GM12878 (cell line): ENCODE results near the gene SCNN1G. TPM values are rescaled to one million over a fixed set of nuclear protein-coding genes. Genes with fewer than 3 reads are reported as not detected.

Source experiments
- ATAC-seq: fragments of 200-7000 bp; cut with Tn5 transposase; 3 replicates; pipeline ENCODE4 v1.9.1; 2020; ENCODE audit warnings: mild to moderate bottlenecking, moderate library complexity
- BruUV-seq: library from RNA; stranded (reverse); fragments of 400-500 nt; replicated peaks from 2 replicates; lab custom pipeline; 2021; lab: Mats Ljungman, UMichigan
- CTCF ChIA-PET: fragments of 300-600 bp; sonication (Branson Sonifier 250); formaldehyde crosslinking; extraction: SDS; loops from one replicate; lab custom pipeline; 2021; ENCODE audit warnings: inconsistent platforms; lab: Yijun Ruan, JAX
- POLR2A ChIA-PET: fragments of 350-600 bp; formaldehyde crosslinking; extraction: SDS; loops from one replicate; lab custom pipeline; 2021; ENCODE audit warnings: inconsistent platforms; lab: Charles Lee
- RAD21 ChIA-PET: fragments of 300-600 bp; sonication (Branson Sonifier 250); formaldehyde crosslinking; loops from one replicate; lab custom pipeline; 2023; ENCODE audit warnings: antibody characterized with exemption; ENCODE audit not compliant: unreplicated experiment; lab: Charles Lee
- SMC1A ChIA-PET: fragments of 300-600 bp; sonication (Branson Sonifier 250); formaldehyde crosslinking; loops from one replicate; lab custom pipeline; 2023; ENCODE audit not compliant: unreplicated experiment, uncharacterized antibody; lab: Charles Lee
- DNase-seq: peaks from one replicate; pipeline ENCODE4 v3.0.0-alpha.2; 2011; ENCODE audit warnings: low read depth, low spot score
- FAIRE-seq: peaks from 3 replicates; lab custom pipeline; 2011; peaks lifted over from hg19 to GRCh38; lab: Jason Lieb, UNC
- H2AFZ ChIP-seq: 2 replicates; pipeline ENCODE4 v1.6.0; 2011; ENCODE audit warnings: low read depth, low read length, control low read depth; ENCODE audit not compliant: control insufficient read depth
- H3K27ac ChIP-seq: 2 replicates; pipeline ENCODE4 v1.5.1; 2011; ENCODE audit warnings: control low read depth; ENCODE audit not compliant: control insufficient read depth, insufficient read depth
- H3K27me3 ChIP-seq, 2 experiments: replicated peaks in 1 of 2; 2 replicates each; pipeline versions ENCODE4 v1.6.0 to v1.6.1; 2011; ENCODE audit warnings: low read length in 1 of 2; ENCODE audit not compliant: control insufficient read depth in 2 of 2, insufficient read depth in 2 of 2
- H3K36me3 ChIP-seq, 2 experiments: 2 replicates each; pipeline ENCODE4 v1.5.1; 2011; ENCODE audit warnings: low read length in 1 of 2; ENCODE audit not compliant: control insufficient read depth in 2 of 2, insufficient read depth in 2 of 2
- H3K4me1 ChIP-seq: 2 replicates; pipeline ENCODE4 v1.6.1; 2011; ENCODE audit warnings: mild to moderate bottlenecking, low read length, moderate library complexity, mixed read lengths; ENCODE audit not compliant: control insufficient read depth, insufficient read depth
- H3K4me2 ChIP-seq: 2 replicates; pipeline ENCODE4 v1.6.0; 2011; ENCODE audit warnings: control low read depth; ENCODE audit not compliant: control insufficient read depth, insufficient read depth
- H3K4me3 ChIP-seq: fragments of 200-600 bp; sonication (generic); 2 replicates; pipeline ENCODE4 v1.5.1; 2016
- H3K79me2 ChIP-seq: 2 replicates; pipeline ENCODE4 v1.6.0; 2011; ENCODE audit warnings: low read length; ENCODE audit not compliant: control insufficient read depth, insufficient read depth
- H3K9ac ChIP-seq: 2 replicates; pipeline ENCODE4 v1.8.0; 2011; ENCODE audit warnings: low read length, control low read depth, mixed read lengths; ENCODE audit not compliant: control insufficient read depth, insufficient read depth
- H3K9me3 ChIP-seq: replicated peaks from 3 replicates; pipeline ENCODE4 v1.5.1; 2011; ENCODE audit warnings: mild to moderate bottlenecking, low read length; ENCODE audit not compliant: control insufficient read depth, insufficient read depth
- H4K20me1 ChIP-seq: 2 replicates; pipeline ENCODE4 v1.6.0; 2011; ENCODE audit not compliant: control insufficient read depth, insufficient read depth
- BCLAF1 ChIP-seq: fragments of 450-650 bp; IDR thresholded peaks from 2 replicates; pipeline ENCODE4 v1.6.1; 2017; ENCODE audit warnings: antibody characterized with exemption, mild to moderate bottlenecking, moderate library complexity
- BRCA1 ChIP-seq: IDR thresholded peaks from 2 replicates; pipeline ENCODE4 v1.6.1; 2011; ENCODE audit warnings: low read depth, low read length, improper control_type of control experiment
- CHD1 ChIP-seq: IDR thresholded peaks from 2 replicates; pipeline ENCODE4 v1.6.1; 2012; ENCODE audit warnings: low read depth, low read length, improper control_type of control experiment
- EGR1 ChIP-seq, 2 experiments: IDR thresholded peaks; 1 replicate in 1 of 2; 2 replicates in 1 of 2; pipeline ENCODE4 v1.6.1; 2011 to 2012; ENCODE audit warnings: low read depth in 2 of 2, low read length in 2 of 2, borderline replicate concordance in 1 of 2, mild to moderate bottlenecking in 1 of 2, moderate library complexity in 1 of 2
- EP300 ChIP-seq, 2 experiments: fragments of 150-350 bp in 1 of 2; IDR thresholded peaks; 2 replicates each; pipeline ENCODE4 v1.6.1; 2011 to 2012; ENCODE audit warnings: low read depth in 2 of 2, low read length in 2 of 2, borderline replicate concordance in 1 of 2, improper control_type of control experiment in 1 of 2, inconsistent platforms in 1 of 2; ENCODE audit not compliant: control insufficient read depth in 1 of 2
- IRF4 ChIP-seq: IDR thresholded peaks from 2 replicates; pipeline ENCODE4 v1.6.1; 2011; ENCODE audit warnings: low read depth, low read length
- MYC ChIP-seq: IDR thresholded peaks from 2 replicates; pipeline ENCODE4 v1.6.1; 2011; ENCODE audit warnings: mild to moderate bottlenecking, low read length, moderate library complexity, inconsistent platforms; ENCODE audit not compliant: insufficient read depth, insufficient replicate concordance, insufficient read length, severe bottlenecking
- NFIC ChIP-seq: IDR thresholded peaks from 2 replicates; pipeline ENCODE4 v1.6.1; 2012; ENCODE audit warnings: low read depth, mild to moderate bottlenecking, inconsistent platforms, low read length, moderate library complexity
- NRF1 ChIP-seq: conservative IDR thresholded peaks from 2 replicates; pipeline ENCODE4 v1.6.1; 2011; ENCODE audit warnings: mild to moderate bottlenecking, low read depth, low read length, improper control_type of control experiment
- PML ChIP-seq: IDR thresholded peaks from 2 replicates; pipeline ENCODE4 v1.6.1; 2012; ENCODE audit warnings: low read length, inconsistent platforms
- POLR2AphosphoS2 ChIP-seq: IDR thresholded peaks from 2 replicates; pipeline ENCODE4 v1.6.1; 2011; ENCODE audit warnings: low read depth, mild to moderate bottlenecking, low read length, improper control_type of control experiment, moderate library complexity
- SMARCA5 ChIP-seq: fragments of 450-650 bp; IDR thresholded peaks from 2 replicates; pipeline ENCODE4 v1.6.1; 2017; ENCODE audit warnings: mild to moderate bottlenecking
- SP1 ChIP-seq: IDR thresholded peaks from one replicate; pipeline ENCODE4 v1.6.1; 2011; ENCODE audit warnings: low read depth, low read length
- SRF ChIP-seq, 2 experiments: IDR thresholded peaks; 2 replicates each; pipeline ENCODE4 v1.6.1; 2011; ENCODE audit warnings: low read depth in 2 of 2, low read length in 2 of 2, mild to moderate bottlenecking in 1 of 2, moderate library complexity in 1 of 2
- SUZ12 ChIP-seq: fragments of 200-600 bp; sonication (generic); IDR thresholded peaks from one replicate; pipeline ENCODE4 v1.6.1; 2018; ENCODE audit warnings: antibody characterized with exemption, mild to moderate bottlenecking; ENCODE audit not compliant: unreplicated experiment
- ZZZ3 ChIP-seq: IDR thresholded peaks from 2 replicates; pipeline ENCODE4 v1.6.1; 2011; ENCODE audit warnings: low read depth; ENCODE audit not compliant: control insufficient read depth, insufficient read length
- WGBS: methylation state at CpG from one replicate; pipeline ENCODE4 v1.1.6; 2016; ENCODE audit warnings: low lambda C conversion rate; ENCODE audit not compliant: insufficient replicate concordance, insufficient coverage; ENCODE audit errors: missing lambda C conversion rate; 5-methylcytosine and 5-hydroxymethylcytosine counted together
- in situ Hi-C: fragments of 300-500 bp; cut with MboI; formaldehyde crosslinking; loops from 9 replicates; pipeline ENCODE4 v1.14.3; 2018; ENCODE audit warnings: mixed read lengths
- intact Hi-C: fragments of 100-400 bp; cut with micrococcal nuclease; formaldehyde crosslinking; loops from one replicate; pipeline ENCODE4 v1.14.2; 2022; ENCODE audit not compliant: unreplicated experiment
- polyA plus RNA-seq, 11 experiments: library from polyadenylated mRNA; depleted of rRNA in 4 of 11; unstranded in 6 of 11; stranded (reverse) in 5 of 11; fragments of >200 nt; fragmentation: Nextera tagmentation in 4 of 11; fragmentation: Illumina TruSeq in 1 of 11; extraction: Ambion mirVana in 4 of 11; extraction: Trizol in 1 of 11; gene quantifications; 1 replicate in 1 of 11; 2 replicates in 10 of 11; pipeline versions ENCODE4 v1.2.1 to v1.2.3, GENCODE V29; 2011 to 2016; ENCODE audit warnings: inconsistent platforms in 2 of 11, missing spikeins in 2 of 11, low read depth in 1 of 11
- total RNA-seq, 4 experiments: library from RNA; depleted of rRNA in 3 of 4; stranded (reverse); fragments of >200 nt in 3 of 4; fragmentation: Illumina TruSeq in 1 of 4; extraction: Trizol in 1 of 4; gene quantifications; 2 replicates each; pipeline versions ENCODE4 v1.2.1 to v1.2.3, GENCODE V29; 2013 to 2021
- TF ChIP-seq, protein P1 (sequence below): fragments of 450-650 bp; IDR thresholded peaks from 2 replicates; pipeline ENCODE4 v1.6.1; 2017; ENCODE audit warnings: mild to moderate bottlenecking, moderate library complexity

Gene SCNN1G
- total and polyA plus RNA-seq, 10 of the 15 experiments (the other 5 are each of a cell fraction or from before 2014, with no cell fraction given), result 0.04 to 0.86 (median 0.08) TPM; not detected in 5

- TF ChIP-seq, protein P1, sequence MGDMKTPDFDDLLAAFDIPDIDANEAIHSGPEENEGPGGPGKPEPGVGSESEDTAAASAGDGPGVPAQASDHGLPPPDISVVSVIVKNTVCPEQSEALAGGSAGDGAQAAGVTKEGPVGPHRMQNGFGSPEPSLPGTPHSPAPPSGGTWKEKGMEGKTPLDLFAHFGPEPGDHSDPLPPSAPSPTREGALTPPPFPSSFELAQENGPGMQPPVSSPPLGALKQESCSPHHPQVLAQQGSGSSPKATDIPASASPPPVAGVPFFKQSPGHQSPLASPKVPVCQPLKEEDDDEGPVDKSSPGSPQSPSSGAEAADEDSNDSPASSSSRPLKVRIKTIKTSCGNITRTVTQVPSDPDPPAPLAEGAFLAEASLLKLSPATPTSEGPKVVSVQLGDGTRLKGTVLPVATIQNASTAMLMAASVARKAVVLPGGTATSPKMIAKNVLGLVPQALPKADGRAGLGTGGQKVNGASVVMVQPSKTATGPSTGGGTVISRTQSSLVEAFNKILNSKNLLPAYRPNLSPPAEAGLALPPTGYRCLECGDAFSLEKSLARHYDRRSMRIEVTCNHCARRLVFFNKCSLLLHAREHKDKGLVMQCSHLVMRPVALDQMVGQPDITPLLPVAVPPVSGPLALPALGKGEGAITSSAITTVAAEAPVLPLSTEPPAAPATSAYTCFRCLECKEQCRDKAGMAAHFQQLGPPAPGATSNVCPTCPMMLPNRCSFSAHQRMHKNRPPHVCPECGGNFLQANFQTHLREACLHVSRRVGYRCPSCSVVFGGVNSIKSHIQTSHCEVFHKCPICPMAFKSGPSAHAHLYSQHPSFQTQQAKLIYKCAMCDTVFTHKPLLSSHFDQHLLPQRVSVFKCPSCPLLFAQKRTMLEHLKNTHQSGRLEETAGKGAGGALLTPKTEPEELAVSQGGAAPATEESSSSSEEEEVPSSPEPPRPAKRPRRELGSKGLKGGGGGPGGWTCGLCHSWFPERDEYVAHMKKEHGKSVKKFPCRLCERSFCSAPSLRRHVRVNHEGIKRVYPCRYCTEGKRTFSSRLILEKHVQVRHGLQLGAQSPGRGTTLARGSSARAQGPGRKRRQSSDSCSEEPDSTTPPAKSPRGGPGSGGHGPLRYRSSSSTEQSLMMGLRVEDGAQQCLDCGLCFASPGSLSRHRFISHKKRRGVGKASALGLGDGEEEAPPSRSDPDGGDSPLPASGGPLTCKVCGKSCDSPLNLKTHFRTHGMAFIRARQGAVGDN, result no peak
- TF ChIP-seq IRF4 (no peak), NFIC (no peak), POLR2AphosphoS2 (no peak), BRCA1 (no peak), ZZZ3 (no peak), SP1 (no peak), SRF (IDR thresholded peaks at IDR 0.05; ENCODE audit: low read depth in 2 of 2, low read length in 2 of 2) (no peak), EP300 (IDR thresholded peaks at IDR 0.05; ENCODE audit: borderline replicate concordance in 1 of 2, control insufficient read depth in 1 of 2, low read depth in 2 of 2, low read length in 2 of 2) (no peak)
- TF ChIP-seq, all 136 proteins: peak for 0
Measured at GRCh38 chr16:23236983-23237382, 54.4 kb downstream of the SCNN1G start (continued).

- no peaks in the 10 kb centered on the region; the same call in 2 of the 3 replicates for H3K9me3 ChIP-seq
- ChIA-PET CTCF (no interaction called here), POLR2A (no interaction called here), SMC1A (interaction anchor here (1.0 kb wide), 1 partner anchor 195 kb away, joined by 3 read pairs; no protein-coding TSS in a partner anchor), RAD21 (no interaction called here)
- H3K27ac ChIP-seq, result no peak overlapping the region
- ATAC-seq, result no peak
- H3K79me2 ChIP-seq, result no peaks in the 10 kb centered on the region
- 25% methylated on average over 1 of the region's 1 CpG for WGBS
- DNase-seq, result no peak
- in situ Hi-C loops (no loop called here), intact Hi-C loops (no loop called here)
- FAIRE-seq, result no peak
- no peak overlapping the region for H3K4me3 ChIP-seq
- H2AFZ ChIP-seq, result no peak overlapping the region
- H3K4me2 ChIP-seq, result no peak overlapping the region
- H3K9ac ChIP-seq, result no peak overlapping the region
- no peaks in the 10 kb centered on the region for H3K27me3 ChIP-seq
- no peaks in the 10 kb centered on the region; the same call in 1 of the 2 replicates for H3K4me1 ChIP-seq
- H3K36me3 ChIP-seq, result no peaks in the 10 kb centered on the region
- no peaks in the 10 kb centered on the region for H4K20me1 ChIP-seq
- BruUV-seq, result no TSS peak
- TF ChIP-seq CHD1 (no peak), EGR1 (IDR thresholded peaks at IDR 0.05; ENCODE audit: borderline replicate concordance in 1 of 2, low read depth in 2 of 2, low read length in 2 of 2) (no peak), NRF1 (no peak), MYC (no peak), SMARCA5 (no peak), PML (no peak), SUZ12 (no peak), BCLAF1 (no peak)
Measured at GRCh38 chr16:23240994-23241393, 58.4 kb downstream of the SCNN1G start.
